Umbilical cord (tissue), 2 donors: ENCODE data around the gene BACH2. TPM values are rescaled to one million over a fixed set of nuclear protein-coding genes. Genes with fewer than 3 reads are reported as not detected.
A peak's percentile ranks its signal among the peaks of the same experiment; 100 is the strongest.
"Not testable (repeated sequence)": the region's sequence is repeated elsewhere in the genome, so short reads cannot be mapped to it uniquely, and the experiment has no call there.

Experiments
- DNase-seq: peaks from one replicate; pipeline ENCODE4 v3.0.0-alpha.2; 2015; ENCODE audit warnings: low spot score
- total RNA-seq: library from RNA; depleted of rRNA; stranded (reverse); fragments of >200 nt; gene quantifications from one replicate; pipeline ENCODE4 v1.2.3, GENCODE V29; 2014; ENCODE audit warnings: low replicate concordance; ENCODE audit not compliant: insufficient read depth

BACH2 gene
- total RNA-seq, 1 donor from 2014 or later: 7.9 TPM

- DNase-seq: no peak
Measured at GRCh38 chr6:90214966-90215365, 81.7 kb downstream of the BACH2 start.

DNA sequence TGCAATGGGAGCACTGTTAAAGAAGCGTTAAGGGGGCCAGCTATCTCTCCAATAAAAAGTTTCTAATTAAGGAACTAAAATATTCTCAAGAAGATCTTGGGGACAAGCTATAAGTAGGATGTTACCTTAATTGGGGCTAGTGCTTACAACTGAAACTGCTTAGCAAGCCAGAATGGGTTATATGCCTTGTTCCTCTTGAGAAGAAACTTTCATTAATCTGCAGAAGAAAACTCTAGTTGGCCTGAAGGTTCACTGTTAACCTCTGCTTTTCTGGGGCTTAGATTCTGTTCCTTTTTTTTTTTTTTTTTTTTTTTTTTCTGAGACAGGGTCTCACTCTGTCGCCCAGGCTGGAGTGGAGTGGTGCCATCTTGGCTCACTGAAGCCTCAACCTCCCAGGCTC lies 82.2 kb downstream of the BACH2 start:
- DNase-seq: no peak

- no peak for DNase-seq
Measured at GRCh38 chr6:90212274-90212673, 84.4 kb downstream of the BACH2 start.

GRCh38 chr6:90209527-90209926 lies 87.1 kb downstream of the BACH2 start:
- peak; percentile 46 for DNase-seq

- DNase-seq: not testable (repeated sequence)
Measured at GRCh38 chr6:90208690-90209089, 88.0 kb downstream of the BACH2 start.

GRCh38 chr6:90204327-90205056 lies 92.2 kb downstream of the BACH2 start:
- DNase-seq: peak; percentile 57

DNA sequence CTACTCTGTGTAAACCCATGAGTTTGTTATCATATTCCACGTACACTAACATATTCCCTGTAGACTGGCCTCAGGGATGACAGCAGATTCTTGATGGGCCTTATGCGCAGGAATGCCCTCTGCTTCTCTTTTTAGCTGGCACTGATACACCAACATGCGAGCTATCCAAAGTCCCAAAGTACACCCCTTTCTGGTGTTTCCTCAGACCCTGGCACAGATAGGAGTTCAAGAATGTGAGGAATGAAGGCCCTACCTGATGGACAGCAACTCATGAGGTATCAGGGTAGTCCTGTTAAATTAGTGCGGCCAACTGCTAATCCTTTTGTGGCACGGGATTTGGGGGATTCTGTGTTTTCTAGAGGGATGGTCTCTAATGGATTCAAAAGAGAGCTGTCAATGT lies 93.0 kb downstream of the BACH2 start:
- no peak for DNase-seq

- no peak for DNase-seq
Measured at GRCh38 chr6:90202156-90202555, 94.5 kb downstream of the BACH2 start.

- no peak for DNase-seq
Measured at GRCh38 chr6:90199900-90200299, 96.7 kb downstream of the BACH2 start.

GRCh38 chr6:90198758-90199425 lies 97.8 kb downstream of the BACH2 start:
- no peak for DNase-seq

- DNase-seq: no peak
Measured at GRCh38 chr6:90197854-90198496, 98.7 kb downstream of the BACH2 start.

- DNase-seq: no peak
Measured at GRCh38 chr6:90195094-90195829, 101.4 kb downstream of the BACH2 start.

- DNase-seq: peak; percentile 90
Measured at GRCh38 chr6:90194371-90194841, 102.2 kb downstream of the BACH2 start.

DNA sequence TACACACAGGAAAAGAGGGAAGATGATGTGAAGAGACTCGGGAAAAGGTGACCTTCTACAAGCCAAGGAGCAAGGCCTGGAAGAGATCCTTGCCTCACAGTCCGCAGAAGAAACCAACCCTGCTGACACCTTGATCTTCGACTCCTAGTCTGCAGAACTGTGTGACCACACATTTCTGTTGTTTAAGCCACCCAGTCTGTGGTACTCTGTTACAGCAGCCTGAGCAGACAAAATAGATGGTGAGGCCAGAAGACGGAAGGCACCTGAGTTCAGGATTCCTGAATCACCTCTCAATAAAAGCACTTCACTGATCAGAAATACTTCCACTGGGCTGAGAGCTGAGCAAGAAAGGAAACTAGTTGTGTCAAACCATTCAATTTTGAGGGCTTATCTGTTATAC lies 103.3 kb downstream of the BACH2 start:
- no peak for DNase-seq

GRCh38 chr6:90192857-90193256 lies 103.8 kb downstream of the BACH2 start:
- no peak for DNase-seq

DNA sequence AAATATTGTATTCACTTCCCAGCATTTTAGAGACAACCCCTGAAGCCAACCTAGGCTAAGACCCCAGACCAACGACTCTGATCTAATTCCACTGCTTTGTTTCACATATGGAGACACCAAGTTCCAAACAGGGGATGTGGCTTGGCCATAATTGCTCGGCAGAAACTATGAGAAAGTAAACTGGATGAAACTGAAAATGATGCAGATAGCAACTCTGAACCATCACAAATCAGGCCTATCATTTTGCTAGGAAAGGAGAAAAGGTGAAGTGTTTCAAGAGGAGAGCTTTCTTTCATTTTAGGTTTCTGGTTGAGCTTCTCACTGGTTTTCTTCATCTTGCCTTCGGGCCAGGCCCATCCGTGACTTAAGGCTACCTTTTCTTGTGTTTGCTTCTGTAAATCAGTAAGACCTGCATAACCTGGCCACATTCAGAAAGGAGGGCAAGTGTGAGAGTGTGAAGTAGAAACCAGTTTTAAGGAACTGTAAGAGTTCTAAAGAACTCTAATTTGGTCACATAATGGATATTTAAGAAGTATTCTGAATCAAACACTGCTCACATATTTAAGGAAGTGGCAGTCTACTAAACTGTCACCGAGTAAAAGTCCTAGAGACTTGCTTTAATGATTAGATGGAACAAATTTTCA lies 105.8 kb downstream of the BACH2 start:
- DNase-seq: no peak

GRCh38 chr6:90190131-90190530 lies 106.5 kb downstream of the BACH2 start:
- DNase-seq: no peak

GRCh38 chr6:90187437-90188121 lies 109.1 kb downstream of the BACH2 start:
- peak; percentile 86 for DNase-seq

DNA sequence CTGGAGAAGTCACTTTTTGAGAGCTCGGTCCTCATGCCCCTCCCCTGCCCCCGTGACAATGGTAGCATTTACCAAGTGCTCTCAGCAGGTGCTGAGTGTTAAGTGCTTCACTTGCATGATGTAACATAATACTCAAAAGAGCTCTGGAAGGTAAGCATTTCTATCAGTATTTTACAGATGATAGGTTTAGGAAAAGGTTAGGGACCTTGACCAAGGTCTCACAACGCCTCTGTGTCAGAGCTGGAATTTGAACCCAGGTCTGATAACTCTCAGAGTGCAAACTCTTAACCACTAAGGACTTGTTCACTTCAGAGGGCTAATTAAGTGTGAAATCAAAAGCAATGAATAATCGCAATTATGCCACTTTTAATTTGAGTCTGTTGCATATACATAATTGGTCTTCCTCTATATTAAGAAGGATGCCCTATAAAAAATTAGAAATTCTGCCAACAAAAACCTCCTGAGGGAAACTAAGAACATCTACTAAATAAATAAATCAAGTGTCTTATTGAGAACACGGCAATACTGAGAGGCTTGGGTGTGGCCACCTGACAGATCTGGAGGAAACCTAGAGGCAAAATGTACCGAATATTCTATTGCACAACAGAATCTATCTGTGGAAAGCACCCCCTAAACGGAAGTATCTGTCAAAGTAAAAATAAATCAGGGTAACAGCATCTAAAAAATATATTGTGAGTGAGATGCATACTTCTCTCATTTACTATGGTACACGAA lies 109.8 kb downstream of the BACH2 start:
- no peak for DNase-seq

DNA sequence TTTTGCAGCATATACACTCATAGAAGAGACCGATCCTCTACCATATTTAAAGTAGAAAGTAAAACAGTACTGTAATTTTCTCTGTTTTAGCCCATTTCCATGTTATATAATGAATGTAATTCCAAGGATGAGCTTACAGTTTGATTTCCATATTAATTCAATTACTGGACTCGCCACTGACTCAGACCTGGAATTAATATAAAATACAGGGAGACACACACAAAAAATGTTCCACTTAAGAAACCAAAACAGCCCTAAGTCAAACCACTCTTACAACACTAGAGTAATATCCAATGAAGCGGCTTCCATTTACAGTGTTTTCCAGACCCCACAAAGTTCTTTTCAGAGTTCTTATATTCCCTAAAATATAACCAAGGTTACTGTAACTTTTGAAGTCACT lies 110.6 kb downstream of the BACH2 start:
- DNase-seq: no peak
